ENCODE results near the gene CD109.
"Not testable (repeated sequence)": the region's sequence is repeated elsewhere in the genome, so short reads cannot be mapped to it uniquely, and the experiment has no call there.

CD109 gene

GRCh38 chr6:73791336-73791735 is 95.3 kb downstream of the CD109 start:
- DNase-seq (ENCODE audit: low spot score), result no peak

GRCh38 chr6:73792738-73793137 is 96.7 kb downstream of the CD109 start:
- no peak for DNase-seq (ENCODE audit: low spot score)

- DNase-seq (ENCODE audit: low spot score), result no peak
Measured at GRCh38 chr6:73796881-73797280, 100.9 kb downstream of the CD109 start.

GRCh38 chr6:73797861-73798260 is 101.9 kb downstream of the CD109 start:
- no peak for DNase-seq (ENCODE audit: low spot score)

GRCh38 chr6:73798592-73798991 is 102.6 kb downstream of the CD109 start:
- peak; percentile 46 for DNase-seq (ENCODE audit: low spot score)

- no peak for DNase-seq (ENCODE audit: low spot score)
Measured at GRCh38 chr6:73800997-73801396, 105.0 kb downstream of the CD109 start.

- DNase-seq (ENCODE audit: low spot score), result no peak
Measured at GRCh38 chr6:73801652-73802268, 105.8 kb downstream of the CD109 start.

- no peak for DNase-seq (ENCODE audit: low spot score)
Measured at GRCh38 chr6:73802366-73802765, 106.4 kb downstream of the CD109 start.

GRCh38 chr6:73803562-73804241 is 107.7 kb downstream of the CD109 start:
- peak; percentile 61 for DNase-seq (ENCODE audit: low spot score)

- not testable (repeated sequence) for DNase-seq (ENCODE audit: low spot score)
Measured at GRCh38 chr6:73805221-73805620, 109.2 kb downstream of the CD109 start.

- not testable (repeated sequence) for DNase-seq (ENCODE audit: low spot score)
Measured at GRCh38 chr6:73805982-73806381, 110.0 kb downstream of the CD109 start.

GRCh38 chr6:73811706-73812105 is 115.7 kb downstream of the CD109 start:
- no peak for DNase-seq (ENCODE audit: low spot score)

GRCh38 chr6:73817253-73817652 is 121.2 kb downstream of the CD109 start:
- DNase-seq (ENCODE audit: low spot score), result no peak

- no peak for DNase-seq (ENCODE audit: low spot score)
Measured at GRCh38 chr6:73823046-73823735, 127.2 kb downstream of the CD109 start.

GRCh38 chr6:73823832-73824231 is 127.8 kb downstream of the CD109 start:
- DNase-seq (ENCODE audit: low spot score), result no peak

- no peak for DNase-seq (ENCODE audit: low spot score)
Measured at GRCh38 chr6:73826571-73826970, 130.6 kb downstream of the CD109 start.

GRCh38 chr6:73830119-73830518 is 134.1 kb downstream of the CD109 start:
- DNase-seq (ENCODE audit: low spot score), result no peak

- DNase-seq (ENCODE audit: low spot score), result no peak
Measured at GRCh38 chr6:73832313-73832712, 136.3 kb downstream of the CD109 start.

- DNase-seq (ENCODE audit: low spot score), result not testable (repeated sequence)
Measured at GRCh38 chr6:73844696-73845095, 148.7 kb downstream of the CD109 start.

- DNase-seq (ENCODE audit: low spot score), result not testable (repeated sequence)
Measured at GRCh38 chr6:73851048-73851447, 155.0 kb downstream of the CD109 start.

- DNase-seq (ENCODE audit: low spot score), result peak; percentile 37
Measured at GRCh38 chr6:73854998-73855718, 159.2 kb downstream of the CD109 start.

GRCh38 chr6:73857341-73857890 is 161.4 kb downstream of the CD109 start:
- DNase-seq (ENCODE audit: low spot score), result no peak
